Tibial nerve (tissue), 4 donors: ENCODE results near the gene SLC5A1.

ENCODE experiments used
- EP300 ChIP-seq, 2 donors: sonication (generic); formaldehyde crosslinking; IDR thresholded peaks; one replicate each; pipeline ENCODE4 v1.6.1; 2017; ENCODE audit warnings: antibody characterized with exemption in 2 of 2, mild to moderate bottlenecking in 1 of 2
- POLR2A ChIP-seq, 2 donors: fragments of 450-650 bp; IDR thresholded peaks; one replicate each; pipeline ENCODE4 v1.6.1; 2017; ENCODE audit warnings: antibody characterized with exemption in 2 of 2, mild to moderate bottlenecking in 2 of 2, moderate library complexity in 2 of 2
- TF ChIP-seq, protein P1 (sequence below), 5 experiments: fragments of 200-600 bp in 3 of 5; fragments of 450-650 bp in 2 of 5; sonication (generic) in 3 of 5; IDR thresholded peaks; one replicate each; pipeline ENCODE4 v1.5.1; 2016 to 2019; ENCODE audit warnings: antibody characterized with exemption in 5 of 5, mild to moderate bottlenecking in 3 of 5, moderate library complexity in 2 of 5

DNA sequence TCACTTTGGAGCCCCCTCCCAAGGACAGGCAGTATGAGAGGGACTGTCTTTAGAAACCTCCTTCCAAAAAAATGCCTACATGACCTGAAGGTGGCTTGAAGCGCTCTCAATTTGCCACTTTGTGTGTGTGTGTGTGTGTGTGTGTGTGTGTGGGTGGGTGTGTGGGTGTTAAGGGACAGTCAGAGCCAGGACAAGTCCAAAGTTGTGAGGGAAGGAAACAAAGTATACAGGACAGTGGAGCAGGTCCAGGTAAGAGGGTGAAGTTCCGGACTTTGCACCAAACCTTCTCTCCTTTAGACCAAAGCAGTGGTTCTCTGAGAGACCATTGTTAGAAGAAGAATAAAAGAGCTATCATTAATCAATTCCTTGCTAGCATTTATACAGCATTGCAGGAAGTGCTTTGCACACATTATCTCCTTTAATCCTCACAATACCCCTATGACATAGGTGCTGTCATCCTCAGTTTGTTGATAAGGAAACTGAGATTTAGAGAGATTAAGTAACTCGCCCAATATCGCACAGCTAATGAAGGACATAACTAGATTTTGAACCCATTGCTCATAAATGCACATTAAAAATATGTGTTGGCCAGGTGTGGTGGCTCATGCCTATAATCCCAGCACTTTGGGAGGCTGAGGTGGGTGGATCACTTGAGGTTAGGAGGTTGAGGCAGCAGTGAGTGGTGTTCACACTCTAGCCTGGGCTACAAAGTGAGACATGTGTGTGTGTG is 12.4 kb upstream of the SLC5A1 start:
- TF ChIP-seq, protein P1, sequence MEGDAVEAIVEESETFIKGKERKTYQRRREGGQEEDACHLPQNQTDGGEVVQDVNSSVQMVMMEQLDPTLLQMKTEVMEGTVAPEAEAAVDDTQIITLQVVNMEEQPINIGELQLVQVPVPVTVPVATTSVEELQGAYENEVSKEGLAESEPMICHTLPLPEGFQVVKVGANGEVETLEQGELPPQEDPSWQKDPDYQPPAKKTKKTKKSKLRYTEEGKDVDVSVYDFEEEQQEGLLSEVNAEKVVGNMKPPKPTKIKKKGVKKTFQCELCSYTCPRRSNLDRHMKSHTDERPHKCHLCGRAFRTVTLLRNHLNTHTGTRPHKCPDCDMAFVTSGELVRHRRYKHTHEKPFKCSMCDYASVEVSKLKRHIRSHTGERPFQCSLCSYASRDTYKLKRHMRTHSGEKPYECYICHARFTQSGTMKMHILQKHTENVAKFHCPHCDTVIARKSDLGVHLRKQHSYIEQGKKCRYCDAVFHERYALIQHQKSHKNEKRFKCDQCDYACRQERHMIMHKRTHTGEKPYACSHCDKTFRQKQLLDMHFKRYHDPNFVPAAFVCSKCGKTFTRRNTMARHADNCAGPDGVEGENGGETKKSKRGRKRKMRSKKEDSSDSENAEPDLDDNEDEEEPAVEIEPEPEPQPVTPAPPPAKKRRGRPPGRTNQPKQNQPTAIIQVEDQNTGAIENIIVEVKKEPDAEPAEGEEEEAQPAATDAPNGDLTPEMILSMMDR (IDR thresholded peaks at IDR 0.05) = no peak
- no peak for TF ChIP-seq POLR2A (IDR thresholded peaks at IDR 0.05)
- TF ChIP-seq EP300 (IDR thresholded peaks at IDR 0.05) = no peak
